ENCODE results near the gene RIPOR3.

- TF ChIP-seq POLR2A (IDR thresholded peaks at IDR 0.05): no peak
- TF ChIP-seq CTCF (IDR thresholded peaks at IDR 0.05): no peak
Observed at GRCh38 chr20:50582591-50583234, 108.6 kb downstream of the RIPOR3 start.
